Activated CD8-positive, alpha-beta memory T cell treated with anti-CD3 and anti-CD28 coated beads, Interleukin-2, amount 50 U/mL, for 24 hours (primary cell): ENCODE measurements around the gene TTC6.

Experiments
- DNase-seq: peaks from one replicate; pipeline ENCODE4 v3.0.0-alpha.2; 2020; ENCODE audit errors: extremely low read depth

The TTC6 gene

DNA sequence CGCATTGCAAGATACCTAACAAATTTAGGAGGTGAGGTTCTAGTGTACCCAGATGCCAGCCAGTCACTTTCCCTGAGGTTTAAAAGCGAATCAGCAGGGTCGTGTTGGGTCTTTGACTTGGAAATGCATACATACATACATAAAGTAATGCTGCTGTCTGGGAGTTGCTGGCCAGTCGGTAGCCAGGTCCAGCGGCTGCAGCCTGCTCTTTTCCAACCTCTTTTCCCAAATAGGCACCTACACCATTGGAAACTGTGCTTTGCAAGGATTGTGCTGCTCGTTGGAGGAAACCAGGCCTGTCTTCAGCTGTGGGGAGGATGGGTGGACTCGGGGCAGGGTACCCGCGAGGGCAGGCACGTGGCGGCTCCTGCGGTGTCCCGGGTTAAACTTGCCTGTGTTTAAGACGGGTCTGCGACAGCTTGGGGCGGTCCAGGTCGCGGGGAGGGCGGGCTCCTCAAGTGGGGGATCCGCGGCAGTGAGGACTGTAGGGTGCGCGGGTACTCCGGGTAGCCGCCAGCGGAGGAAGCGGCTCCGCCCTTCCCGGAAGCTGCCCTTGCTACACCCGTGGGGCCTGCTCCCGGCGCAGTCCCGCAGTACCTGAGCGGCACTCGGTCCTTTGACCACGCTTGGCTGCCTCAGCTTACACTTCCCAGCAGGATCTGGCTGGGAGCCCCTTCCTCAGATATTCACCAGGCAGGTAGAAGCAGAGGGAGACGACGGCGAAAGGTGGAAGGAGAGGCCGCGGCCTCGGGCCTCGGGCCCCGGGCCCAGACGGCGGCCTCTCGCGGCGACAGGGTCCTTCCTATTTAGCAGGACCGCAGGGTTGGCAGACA is 2.7 kb downstream of the TTC6 start:
- no peak for DNase-seq

DNA sequence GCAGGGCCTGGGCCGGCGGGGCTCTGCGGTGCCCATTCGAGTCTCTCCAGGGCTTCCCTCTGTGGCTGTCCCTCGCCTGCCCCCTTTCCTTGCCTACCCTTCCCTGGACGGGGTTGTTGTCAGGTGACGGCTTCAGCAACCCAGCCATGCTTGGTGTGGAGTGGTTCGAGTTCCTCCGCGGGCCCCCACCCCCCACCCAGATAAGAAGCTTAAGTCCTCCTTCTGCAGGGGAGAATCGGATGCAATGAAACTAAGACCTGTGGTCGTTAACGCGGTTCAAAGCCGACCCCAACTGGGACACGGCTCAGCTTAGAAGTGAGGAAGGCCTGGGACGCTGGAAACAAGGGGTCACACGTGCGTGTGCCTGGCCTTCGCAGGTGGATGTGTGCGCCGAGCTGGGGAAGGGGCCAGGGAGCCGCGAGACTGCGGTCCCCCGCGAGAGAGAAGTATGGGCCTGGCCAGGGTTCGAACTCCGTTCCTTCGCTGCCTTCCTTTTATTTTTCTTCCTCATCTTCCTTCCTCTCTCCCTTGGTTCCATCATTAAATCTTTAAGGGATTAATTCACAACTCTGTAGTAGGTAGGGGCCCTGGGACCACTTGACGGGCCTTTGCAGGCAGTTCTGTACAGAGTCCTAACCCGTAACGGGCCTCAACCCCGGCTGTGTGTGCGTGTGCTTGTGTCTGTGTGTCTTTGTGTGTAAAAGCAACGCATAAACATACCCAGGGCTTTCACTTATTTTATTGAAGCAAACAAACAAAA is 3.5 kb downstream of the TTC6 start:
- DNase-seq = no peak

DNA sequence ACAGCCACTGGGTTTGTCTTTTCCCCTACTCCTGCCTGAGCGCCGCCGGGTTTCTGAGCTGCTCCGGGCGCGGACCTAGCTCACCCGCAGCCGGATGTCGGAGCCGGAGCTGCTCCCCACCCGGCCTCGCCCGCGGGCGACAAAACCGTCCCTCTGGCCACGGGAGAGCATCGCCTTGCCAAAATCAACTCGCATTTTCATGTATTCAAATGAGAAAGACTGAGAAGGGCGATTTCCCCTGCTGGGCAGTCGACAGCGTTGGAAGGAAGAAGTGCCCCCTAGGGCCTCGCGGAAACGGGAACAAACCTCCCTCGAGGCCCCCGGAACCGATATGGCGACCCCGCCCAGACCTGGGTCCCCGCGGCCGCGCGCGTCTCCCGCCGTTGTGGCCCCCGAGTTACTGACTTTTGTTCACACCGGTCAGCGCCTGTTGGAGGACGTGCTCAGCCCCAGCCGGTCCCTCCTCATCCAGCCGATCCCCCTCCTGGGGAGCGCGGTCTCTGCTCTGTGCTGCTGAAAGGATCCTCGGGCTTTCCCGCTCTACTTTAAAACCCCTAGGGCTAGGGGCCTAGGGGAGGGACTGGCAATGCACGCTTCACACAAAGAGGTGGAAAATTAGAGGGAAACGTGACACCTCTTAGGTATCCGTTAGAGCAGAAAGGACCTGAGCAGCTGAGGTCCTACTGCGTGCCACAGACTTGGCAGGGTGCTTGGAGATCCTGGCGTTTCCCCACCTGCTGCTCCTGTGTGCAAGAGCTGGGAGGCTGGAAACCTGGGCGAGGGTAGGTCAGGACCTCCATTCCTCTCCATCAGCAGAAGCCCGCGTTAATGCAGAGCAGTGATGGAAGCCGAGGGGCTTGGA is 4.3 kb downstream of the TTC6 start:
- DNase-seq = no peak

DNA sequence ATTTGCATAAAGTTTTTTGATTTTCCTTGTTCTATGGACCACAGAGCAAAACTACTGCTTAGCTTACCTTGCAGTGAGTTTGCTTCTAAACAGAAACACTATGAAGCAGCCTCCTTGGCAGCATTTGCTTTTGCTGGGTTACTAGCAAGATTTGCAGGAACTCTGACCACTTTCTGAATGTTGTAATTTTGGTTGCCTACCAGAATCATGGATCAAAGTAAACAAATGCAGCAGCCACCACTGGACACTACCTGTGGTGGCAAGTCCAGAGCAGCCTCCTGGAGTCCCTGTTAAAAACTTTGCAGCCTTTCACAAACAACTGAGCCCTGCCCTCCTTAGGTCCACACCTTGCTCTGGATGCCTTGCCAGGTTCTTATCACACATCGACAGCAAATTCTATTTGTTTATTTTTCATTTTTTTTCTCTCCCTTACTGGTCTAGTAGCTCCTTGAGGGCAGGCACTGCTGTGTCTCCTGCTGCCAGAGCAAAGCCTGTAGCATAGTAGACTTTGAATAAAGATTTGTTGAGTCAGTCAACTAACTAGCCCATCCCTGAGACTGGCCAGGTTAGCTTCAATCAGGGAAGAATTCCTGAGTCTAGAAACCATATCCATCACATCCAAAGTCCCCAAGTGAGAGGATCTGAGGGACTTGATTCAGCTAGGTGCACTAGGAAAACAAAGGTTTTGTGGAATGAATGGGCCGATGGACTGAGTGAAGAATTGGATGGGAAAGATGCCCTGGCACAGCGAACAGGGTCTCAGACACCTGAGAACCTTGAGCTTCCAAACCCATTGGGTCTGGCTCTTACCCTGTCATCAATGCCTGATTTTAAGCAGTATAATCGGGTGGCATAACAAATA is 5.7 kb downstream of the TTC6 start:
- DNase-seq = no peak

DNA sequence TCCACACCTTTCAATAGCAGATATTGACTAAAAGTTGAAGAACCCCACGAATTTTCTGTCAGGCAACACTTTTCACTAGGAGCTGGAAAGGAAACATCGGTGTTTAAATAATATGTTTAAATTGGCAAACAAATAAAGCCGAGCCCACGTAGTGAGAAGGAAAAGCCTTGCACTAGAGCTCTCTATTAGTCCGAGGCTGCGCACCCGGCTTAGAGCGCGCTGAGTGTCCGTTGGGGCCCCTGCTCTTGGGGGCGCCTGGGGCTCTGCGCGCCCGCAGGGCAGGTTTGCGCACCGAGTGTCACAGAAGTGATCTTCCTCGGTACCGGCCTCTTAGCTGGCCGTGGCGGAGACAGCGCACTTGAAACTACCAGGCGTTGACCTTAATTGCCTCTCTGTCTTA is 6.4 kb downstream of the TTC6 start:
- no peak for DNase-seq

DNA sequence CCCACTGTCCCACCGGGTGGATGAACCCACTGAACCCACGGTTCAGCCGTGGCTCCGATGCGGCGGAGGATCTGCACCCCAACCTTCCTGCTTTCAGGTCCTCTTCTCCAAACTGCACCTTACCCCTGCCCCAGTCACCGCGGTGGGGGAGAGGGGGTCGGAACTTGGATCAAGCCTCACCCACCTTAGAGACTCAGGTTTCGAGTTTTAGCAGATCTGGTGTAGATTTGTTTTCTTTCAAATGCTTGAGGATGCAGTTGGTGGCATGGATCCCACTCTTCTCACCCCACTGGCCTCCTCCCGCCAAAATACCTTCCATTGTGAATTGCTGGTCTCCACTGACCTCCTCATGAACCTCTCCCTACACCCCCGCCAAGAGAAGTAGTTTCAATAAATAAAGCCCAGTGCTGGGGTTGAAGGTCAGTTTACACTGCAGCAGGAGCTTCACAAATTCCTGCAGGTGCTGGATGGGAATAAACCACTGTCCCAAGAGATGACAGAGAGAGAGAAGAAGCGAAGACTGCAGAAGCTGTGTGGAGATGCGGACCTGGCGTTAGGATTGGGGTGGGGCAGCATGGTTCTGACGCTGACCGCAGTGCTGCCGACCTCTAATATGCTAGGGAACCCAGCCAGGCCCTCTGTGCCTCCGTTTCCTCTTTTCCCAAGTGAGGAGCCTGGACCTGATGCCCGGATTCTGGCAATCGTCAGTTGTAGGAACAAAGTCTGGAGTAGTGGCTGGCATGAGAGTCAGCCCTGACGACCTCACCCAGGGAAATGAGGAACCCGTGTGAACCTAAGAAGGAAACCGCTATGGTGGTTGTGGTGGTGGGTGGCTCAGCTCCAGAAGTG is 7.4 kb downstream of the TTC6 start:
- no peak for DNase-seq

DNA sequence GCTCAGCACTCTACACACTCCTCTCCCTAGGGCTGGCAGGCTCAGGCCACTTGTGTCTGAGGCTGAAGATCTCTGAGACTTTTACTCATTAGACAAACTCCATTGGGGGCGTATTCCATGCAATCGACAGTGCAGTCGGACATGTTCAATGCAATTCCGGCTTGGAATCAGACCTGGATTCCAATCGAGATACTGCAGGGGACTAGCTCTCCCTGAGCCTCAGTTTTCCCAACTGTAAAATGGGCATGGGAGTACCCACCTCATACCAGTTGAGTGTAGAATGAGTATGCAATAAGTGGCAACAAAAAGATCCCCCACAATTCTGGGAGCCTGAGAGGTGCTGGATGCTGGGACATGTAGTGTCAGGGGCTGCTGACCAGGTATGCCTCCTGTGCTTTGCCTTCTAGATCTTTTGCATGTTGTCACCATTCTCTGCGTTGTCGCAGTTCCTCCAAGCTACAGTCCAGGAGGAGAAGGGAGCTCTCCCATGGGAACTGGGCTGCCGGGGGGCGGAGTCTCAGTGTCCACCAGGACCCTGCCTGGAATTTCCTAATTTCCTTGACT is 8.3 kb downstream of the TTC6 start:
- DNase-seq = no peak

DNA sequence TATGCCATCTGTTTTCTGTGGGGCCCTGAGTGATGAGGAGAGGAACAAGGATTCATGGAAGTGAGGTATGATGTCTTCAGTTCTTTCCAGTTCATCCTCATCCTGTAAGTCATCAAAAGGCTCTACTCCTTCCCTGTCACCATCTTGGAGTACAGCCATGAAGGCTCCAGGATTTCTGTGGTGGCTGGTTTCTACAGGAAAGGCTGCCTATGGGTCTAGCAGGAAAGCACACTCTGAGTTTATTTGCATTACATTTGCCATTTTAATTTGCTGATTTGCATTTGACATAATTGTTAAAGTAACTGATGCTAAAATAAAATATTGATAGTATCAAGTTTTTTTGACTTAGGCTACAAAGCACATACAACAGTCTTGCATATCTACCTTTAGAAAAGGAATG is 11.2 kb downstream of the TTC6 start:
- no peak for DNase-seq

DNA sequence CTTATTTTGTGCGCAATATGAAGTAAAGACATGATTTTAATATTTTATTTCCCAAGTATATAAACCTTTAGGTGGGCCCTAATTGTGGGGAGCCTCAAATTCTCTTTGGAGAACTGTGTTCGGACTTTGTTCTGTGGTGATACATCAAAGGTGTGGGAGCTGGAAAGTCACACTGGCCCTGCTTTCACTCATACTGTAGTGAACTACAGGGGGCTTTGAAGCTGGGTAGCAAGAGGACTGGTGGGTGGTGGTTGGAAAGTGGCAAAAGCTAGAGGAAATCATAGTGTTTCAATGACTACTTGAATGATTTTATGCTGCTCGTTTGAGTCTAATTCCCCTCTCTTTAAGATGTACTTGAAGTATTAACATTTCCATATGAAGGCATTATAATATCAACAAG is 13.2 kb downstream of the TTC6 start:
- DNase-seq = no peak

DNA sequence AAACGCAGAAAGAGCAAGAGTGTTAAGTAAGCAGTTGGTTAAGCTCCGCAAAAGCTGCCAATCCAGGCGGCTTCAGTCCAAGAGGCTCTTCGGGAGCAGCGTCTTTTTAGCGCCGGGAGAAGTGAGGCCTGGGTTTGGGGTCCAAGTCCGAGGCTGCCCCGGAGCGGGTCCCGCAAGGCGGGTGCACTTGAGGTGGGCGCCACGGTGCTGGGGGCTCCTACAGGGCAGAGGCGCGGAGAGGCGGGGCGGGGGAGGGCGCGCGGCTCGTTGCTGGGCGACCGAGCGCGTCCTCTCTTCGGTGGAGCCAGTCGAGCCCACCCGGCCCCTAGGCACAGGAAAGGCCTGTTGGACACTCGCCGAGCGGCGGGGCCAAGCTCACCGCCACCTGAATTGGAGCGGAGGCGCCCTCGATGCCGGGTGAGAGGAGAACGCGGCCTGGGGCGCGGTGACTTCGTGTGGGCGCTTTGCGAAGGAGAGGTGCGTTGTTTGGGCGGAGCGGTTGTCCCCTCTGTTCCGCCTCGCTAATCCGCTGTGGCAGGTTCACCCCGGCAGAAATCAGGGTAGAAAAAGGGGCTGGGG is 15.6 kb downstream of the TTC6 start:
- no peak for DNase-seq

DNA sequence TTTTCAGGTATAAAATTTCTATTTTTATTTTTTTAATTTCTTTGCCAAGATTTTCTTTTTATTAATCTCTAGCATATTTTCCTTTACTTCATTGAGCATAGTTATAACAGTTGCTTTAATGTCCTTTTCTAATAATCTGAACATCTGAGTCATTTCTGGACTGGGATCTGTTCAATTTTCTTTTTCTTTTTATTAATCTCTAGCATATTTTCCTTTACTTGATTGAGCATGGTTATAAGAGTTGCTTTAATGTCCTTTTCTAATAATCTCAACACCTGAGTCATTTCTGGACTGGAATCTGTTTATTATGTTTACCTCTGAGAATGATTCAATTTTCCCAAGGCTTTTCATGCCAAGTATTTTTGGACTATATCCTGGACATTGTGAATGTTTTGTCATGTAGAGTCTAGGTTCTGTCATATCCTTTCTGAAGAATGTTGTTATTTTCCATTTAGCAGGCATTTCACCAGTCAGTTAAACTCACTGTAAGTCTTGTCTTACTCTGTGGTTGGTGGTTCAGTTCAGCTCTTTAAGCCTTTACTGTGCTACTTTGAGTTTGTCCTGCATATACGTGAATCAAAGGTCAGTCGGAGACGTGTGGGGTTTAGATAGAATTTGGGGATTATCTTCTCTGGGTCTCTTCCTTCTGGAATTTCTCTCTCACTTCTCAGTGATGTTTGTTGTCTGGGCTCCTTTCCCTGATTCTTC is 20.3 kb downstream of the TTC6 start:
- no peak for DNase-seq

DNA sequence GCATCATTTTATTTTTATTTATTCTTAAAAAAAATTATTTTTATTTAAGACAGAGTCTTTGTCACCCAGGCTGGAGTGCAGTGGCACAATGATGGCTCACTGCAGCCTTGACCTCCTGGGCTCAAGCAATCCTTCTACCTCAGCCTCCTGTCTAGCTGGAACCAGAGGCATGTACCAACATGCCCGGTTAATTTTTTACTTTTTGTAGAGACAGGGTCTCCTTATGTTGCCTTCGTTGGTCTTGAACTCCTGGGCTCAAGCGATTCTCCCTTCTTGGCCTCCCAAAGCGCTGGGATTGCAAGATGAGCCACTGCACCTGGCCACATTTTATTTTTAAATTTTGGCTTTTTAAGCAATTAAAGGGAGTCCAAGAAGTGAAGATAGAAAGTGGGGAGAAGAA is 21.4 kb downstream of the TTC6 start:
- no peak for DNase-seq

DNA sequence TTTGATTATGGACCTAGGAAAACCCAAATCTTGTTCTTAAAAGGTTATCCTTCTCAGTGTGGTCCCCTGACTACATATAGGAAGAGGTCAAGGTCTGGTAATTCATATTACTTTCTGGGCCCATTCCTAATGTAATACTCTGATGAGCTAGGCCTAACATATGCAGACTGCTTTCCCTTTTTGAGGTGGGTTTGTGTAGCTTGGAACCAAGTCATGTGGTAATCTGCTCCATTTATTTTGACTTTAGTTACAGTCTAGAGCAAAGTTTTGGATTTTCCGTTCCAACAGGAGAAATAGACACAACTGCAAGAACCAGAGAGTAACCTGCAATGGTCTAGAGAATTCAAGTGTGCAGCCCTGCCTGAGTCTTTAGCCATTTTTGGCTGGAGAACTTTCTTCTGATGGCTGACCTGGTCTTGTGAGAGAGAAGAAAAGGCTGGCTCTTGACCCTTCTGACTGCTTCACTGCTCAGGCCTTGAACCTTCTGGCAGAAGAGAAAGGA is 22.5 kb downstream of the TTC6 start:
- DNase-seq = no peak

DNA sequence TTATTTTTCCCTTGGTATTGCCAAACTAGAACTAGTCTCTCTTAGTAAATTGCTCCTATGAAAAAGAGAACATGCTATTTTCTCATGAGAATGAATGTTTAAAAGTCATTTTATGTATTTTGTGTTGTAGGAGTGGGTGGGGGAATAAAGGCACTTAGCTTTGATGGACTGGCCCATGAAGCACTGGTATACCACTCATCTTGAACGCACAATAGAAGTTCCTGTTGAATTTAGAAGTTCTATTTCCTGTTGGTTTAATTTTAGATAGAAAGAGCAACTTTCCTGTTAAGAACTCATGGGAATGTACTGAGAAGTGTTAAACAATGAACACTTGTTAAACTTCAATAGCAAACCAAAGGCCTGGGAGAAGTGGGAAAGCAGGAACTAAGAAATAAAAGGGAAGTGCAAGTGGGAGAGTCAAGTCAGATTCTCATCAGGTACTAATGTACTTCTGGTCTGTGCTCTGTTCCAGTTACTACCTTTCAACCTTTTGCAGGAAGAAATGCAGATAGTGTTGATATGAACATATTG is 23.1 kb downstream of the TTC6 start:
- DNase-seq = no peak

DNA sequence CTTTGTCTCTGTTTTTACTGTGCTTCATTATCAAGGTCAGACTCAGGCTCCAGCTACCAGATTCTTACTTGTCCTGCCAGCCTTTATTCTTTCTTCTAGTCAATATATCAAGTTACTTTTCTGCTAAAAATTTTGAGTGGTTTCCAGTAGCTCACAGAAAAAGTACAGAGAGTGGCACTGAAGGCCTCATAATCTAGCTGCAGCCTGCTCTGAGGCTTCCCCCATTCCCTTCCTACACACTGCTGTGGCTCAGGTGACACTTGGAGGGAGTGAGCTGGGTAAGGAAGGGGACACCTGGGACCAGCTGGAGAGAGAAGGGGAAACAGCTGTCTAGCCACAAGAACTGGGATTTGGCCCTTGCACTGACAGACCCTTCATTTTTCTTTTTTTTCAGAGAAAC is 25.4 kb downstream of the TTC6 start:
- no peak for DNase-seq

DNA sequence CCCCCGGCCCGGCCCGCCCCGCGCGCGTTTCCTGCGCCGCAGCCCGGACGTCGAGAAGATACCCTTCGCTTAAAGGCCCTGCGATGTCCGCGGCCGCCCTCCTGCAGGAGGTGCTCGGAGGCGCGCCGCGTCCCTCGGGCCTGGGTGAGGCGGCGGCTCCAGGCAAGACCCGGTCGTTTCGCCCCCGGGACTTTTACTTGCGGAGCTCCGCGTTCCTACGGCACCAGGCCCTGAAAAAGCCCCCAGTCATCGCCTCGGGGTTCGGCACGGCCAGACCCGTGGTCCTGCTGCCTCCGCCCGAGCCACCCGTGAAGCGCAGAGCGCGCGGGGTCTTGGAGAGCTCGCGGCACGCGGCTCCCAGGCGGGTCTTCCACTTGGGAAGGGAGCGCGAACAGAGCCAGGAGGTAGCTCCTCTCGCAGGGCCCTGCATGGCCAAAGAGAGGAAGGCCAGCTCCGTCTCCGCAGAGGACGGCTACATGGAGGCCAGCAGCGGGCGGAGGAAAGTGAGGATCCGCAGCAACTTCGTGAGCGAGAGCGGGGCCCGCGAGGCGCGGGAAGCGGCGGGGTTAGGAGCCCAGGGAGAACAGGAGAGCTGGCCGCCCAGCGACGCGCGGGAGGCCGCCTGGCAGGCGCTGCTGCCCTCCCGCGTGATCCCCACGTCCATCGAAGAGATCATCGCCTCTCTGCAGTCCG is 26.9 kb downstream of the TTC6 start:
- no peak for DNase-seq

DNA sequence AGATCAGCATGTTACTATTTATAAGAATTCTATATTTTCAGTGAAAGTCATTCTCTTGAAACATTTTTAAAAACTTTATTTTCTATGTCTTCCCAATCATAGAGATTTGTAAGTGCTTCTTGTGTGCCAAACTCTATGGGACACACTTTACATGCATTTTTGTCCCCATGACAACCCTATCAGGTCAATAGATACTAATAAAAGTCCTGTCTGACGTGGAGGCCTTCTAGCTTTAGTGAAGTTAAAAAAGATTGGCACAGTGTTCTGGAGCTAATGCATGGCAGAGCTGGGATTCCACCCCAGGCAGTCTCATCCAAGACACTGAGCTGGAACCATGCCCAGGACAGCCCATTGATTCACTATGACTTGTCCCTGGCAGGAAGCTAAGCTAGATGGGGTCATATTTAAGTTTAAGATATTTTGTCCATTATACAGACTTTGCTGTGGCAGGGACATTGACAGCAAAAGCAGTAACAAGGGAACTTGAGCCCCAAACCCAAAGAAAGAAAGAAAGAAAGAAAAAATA is 28.1 kb downstream of the TTC6 start:
- no peak for DNase-seq

DNA sequence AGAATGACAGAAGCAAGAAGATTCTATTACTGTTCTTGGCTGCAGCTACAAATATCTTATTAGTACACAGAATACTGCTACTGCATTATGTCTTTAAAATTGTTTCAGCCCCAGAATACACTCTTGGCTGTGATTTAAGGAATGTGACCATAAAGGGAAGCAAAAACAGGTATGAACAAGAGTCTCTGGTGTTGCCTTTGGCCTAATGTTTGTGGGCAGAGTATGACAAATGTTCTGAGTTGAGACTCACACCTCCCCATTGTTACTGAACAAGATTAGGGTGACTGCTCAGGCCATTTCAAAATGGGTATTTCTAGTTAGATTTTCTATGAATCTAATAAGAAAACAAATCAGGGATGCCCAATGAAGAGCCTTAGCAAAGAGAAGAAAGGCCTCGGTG is 28.5 kb downstream of the TTC6 start:
- no peak for DNase-seq
